Suprapubic skin (tissue), 4 donors: ENCODE data around the gene CCDC69. TPM values are rescaled to one million over a fixed set of nuclear protein-coding genes. Genes with fewer than 3 reads are reported as not detected.

ENCODE experiments used
- DNase-seq, 2 donors: peaks; one replicate each; pipeline ENCODE4 v3.0.0-alpha.2; 2019; ENCODE audit warnings: low spot score in 2 of 2
- H3K27ac ChIP-seq: fragments of 200-600 bp; sonication (generic); one replicate; pipeline ENCODE4 v1.5.1; 2019
- H3K27me3 ChIP-seq: fragments of 200-600 bp; sonication (generic); one replicate; pipeline ENCODE4 v1.5.1; 2019
- H3K36me3 ChIP-seq: fragments of 200-600 bp; sonication (generic); one replicate; pipeline ENCODE4 v1.5.1; 2019
- H3K4me1 ChIP-seq: fragments of 200-600 bp; sonication (generic); one replicate; pipeline ENCODE4 v1.5.1; 2019
- H3K4me3 ChIP-seq: fragments of 200-600 bp; sonication (generic); one replicate; pipeline ENCODE4 v1.5.1; 2019; ENCODE audit warnings: mild to moderate bottlenecking
- H3K9me3 ChIP-seq: fragments of 200-600 bp; sonication (generic); one replicate; pipeline ENCODE4 v1.5.1; 2019
- EP300 ChIP-seq: sonication (generic); formaldehyde crosslinking; IDR thresholded peaks from one replicate; pipeline ENCODE4 v1.6.1; 2017; ENCODE audit warnings: antibody characterized with exemption
- POLR2A ChIP-seq, 2 donors: fragments of 450-650 bp; IDR thresholded peaks; one replicate each; pipeline ENCODE4 v1.6.1; 2017; ENCODE audit warnings: antibody characterized with exemption in 2 of 2, mild to moderate bottlenecking in 2 of 2, moderate library complexity in 2 of 2
- POLR2AphosphoS5 ChIP-seq, 3 donors: sonication (generic); formaldehyde crosslinking; IDR thresholded peaks; one replicate each; pipeline ENCODE4 v1.6.1; 2017; ENCODE audit warnings: antibody characterized with exemption in 3 of 3
- WGBS: methylation state at CpG from one replicate; pipeline ENCODE4 v1.1.5; 2018; 5-methylcytosine and 5-hydroxymethylcytosine counted together
- total RNA-seq, 4 donors: library from RNA; depleted of rRNA; stranded (reverse); fragments of >200 nt; gene quantifications; one replicate each; pipeline ENCODE4 v1.1.0, GENCODE V29; 2016
- TF ChIP-seq, protein P1 (sequence below), 2 donors: fragments of 200-600 bp in 1 of 2; fragments of 450-650 bp in 1 of 2; sonication (generic) in 1 of 2; IDR thresholded peaks; one replicate each; pipeline ENCODE4 v1.5.1; 2016 to 2019; ENCODE audit warnings: antibody characterized with exemption in 2 of 2, mild to moderate bottlenecking in 1 of 2, moderate library complexity in 1 of 2

CCDC69 gene
- total RNA-seq, 4 donors from 2014 or later, result 11.5 to 32.3 (median 26.8) TPM

- Histone ChIP-seq H3K27ac (no peak overlapping the region), H3K9me3 (no peaks in the 10 kb centered on the region), H3K4me1 (peaks cover 19% of the 10 kb centered on the region), H3K4me3 (no peak overlapping the region), H3K27me3 (no peaks in the 10 kb centered on the region), H3K36me3 (no peaks in the 10 kb centered on the region)
- no peak for TF ChIP-seq POLR2A (IDR thresholded peaks at IDR 0.05)
- TF ChIP-seq POLR2AphosphoS5 (IDR thresholded peaks at IDR 0.05), result no peak
- TF ChIP-seq, protein P1, sequence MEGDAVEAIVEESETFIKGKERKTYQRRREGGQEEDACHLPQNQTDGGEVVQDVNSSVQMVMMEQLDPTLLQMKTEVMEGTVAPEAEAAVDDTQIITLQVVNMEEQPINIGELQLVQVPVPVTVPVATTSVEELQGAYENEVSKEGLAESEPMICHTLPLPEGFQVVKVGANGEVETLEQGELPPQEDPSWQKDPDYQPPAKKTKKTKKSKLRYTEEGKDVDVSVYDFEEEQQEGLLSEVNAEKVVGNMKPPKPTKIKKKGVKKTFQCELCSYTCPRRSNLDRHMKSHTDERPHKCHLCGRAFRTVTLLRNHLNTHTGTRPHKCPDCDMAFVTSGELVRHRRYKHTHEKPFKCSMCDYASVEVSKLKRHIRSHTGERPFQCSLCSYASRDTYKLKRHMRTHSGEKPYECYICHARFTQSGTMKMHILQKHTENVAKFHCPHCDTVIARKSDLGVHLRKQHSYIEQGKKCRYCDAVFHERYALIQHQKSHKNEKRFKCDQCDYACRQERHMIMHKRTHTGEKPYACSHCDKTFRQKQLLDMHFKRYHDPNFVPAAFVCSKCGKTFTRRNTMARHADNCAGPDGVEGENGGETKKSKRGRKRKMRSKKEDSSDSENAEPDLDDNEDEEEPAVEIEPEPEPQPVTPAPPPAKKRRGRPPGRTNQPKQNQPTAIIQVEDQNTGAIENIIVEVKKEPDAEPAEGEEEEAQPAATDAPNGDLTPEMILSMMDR (IDR thresholded peaks at IDR 0.05), result no peak
- TF ChIP-seq EP300, result no peak
- 32% methylated on average over 6 of the region's 7 CpGs for WGBS
- no peak for DNase-seq
Measured at GRCh38 chr5:151144922-151145321, 79.0 kb downstream of the CCDC69 start.

- peaks cover 5% of the 10 kb centered on the region for H3K36me3 ChIP-seq
Measured at GRCh38 chr5:151144275-151144674, 79.6 kb downstream of the CCDC69 start.

DNA sequence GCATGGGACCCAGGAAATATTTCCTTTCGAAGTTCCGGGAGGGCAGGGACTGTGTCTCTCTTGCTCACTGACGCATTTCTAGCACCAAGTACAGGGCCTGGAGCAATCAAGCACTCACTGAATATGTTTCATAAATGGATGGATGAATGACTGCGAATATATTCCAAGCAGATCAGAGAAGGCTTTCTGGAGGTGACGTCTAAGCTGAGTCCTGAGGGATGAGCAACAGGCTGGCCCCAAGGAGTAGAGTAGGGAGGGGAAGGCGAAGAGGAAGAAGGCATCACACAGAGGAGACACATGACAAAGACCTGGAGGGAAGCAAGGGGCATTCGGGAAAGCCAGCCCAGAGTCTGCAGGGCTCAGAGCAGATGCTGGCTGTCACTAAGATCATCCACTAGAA lies 80.2 kb downstream of the CCDC69 start:
- H3K27me3 ChIP-seq, result no peaks in the 10 kb centered on the region
- peaks cover 19% of the 10 kb centered on the region for H3K4me1 ChIP-seq
- peaks cover 11% of the 10 kb centered on the region for H3K36me3 ChIP-seq
- no peak overlapping the region for H3K27ac ChIP-seq
- 81% methylated on average over 7 of the region's 7 CpGs for WGBS
- H3K4me3 ChIP-seq, result no peak overlapping the region
- DNase-seq, result no peak
- H3K9me3 ChIP-seq, result no peaks in the 10 kb centered on the region
- TF ChIP-seq POLR2A (IDR thresholded peaks at IDR 0.05), result no peak
- TF ChIP-seq, protein P1 (IDR thresholded peaks at IDR 0.05), result no peak
- no peak for TF ChIP-seq EP300
- TF ChIP-seq POLR2AphosphoS5 (IDR thresholded peaks at IDR 0.05), result no peak

More at GRCh38 chr5:151144275-151144674, 79.6 kb downstream of the CCDC69 start:
- no peak overlapping the region for H3K27ac ChIP-seq
- no peaks in the 10 kb centered on the region for H3K9me3 ChIP-seq
- H3K27me3 ChIP-seq, result no peaks in the 10 kb centered on the region
- WGBS, result 82% methylated on average over 6 of the region's 6 CpGs
- peaks cover 19% of the 10 kb centered on the region for H3K4me1 ChIP-seq
- no peak for DNase-seq
- no peak for TF ChIP-seq POLR2A (IDR thresholded peaks at IDR 0.05)
- TF ChIP-seq, protein P1 (IDR thresholded peaks at IDR 0.05), result no peak
- TF ChIP-seq POLR2AphosphoS5 (IDR thresholded peaks at IDR 0.05), result no peak
- no peak for TF ChIP-seq EP300
- H3K4me3 ChIP-seq, result no peak overlapping the region

DNA sequence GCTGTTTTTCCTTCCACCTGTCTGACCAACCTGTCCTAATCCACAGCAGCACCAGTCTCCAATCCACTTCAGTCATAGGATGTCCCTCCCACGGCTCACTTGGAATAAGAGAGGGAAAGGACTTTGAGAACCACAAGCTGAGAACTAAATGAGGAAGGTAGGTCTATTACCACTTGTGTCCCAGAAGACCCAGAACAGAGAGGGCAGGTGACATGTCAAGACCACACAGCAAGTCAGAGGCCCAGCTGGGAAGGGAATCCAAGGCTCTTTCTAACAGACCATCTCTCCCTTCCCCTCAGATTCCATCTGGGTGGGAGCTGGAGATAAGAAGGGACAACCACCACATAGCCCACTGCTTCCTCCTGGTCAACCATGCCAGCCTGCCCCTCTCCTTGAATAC lies 81.0 kb downstream of the CCDC69 start:
- peaks cover 19% of the 10 kb centered on the region for H3K4me1 ChIP-seq
- DNase-seq, result no peak
- 85% methylated on average over 1 of the region's 1 CpG for WGBS
- H3K36me3 ChIP-seq, result peaks cover 18% of the 10 kb centered on the region
- TF ChIP-seq POLR2AphosphoS5 (IDR thresholded peaks at IDR 0.05), result no peak
- TF ChIP-seq POLR2A (IDR thresholded peaks at IDR 0.05), result no peak
- TF ChIP-seq, protein P1 (IDR thresholded peaks at IDR 0.05), result no peak
- no peak for TF ChIP-seq EP300
- no peak overlapping the region for H3K27ac ChIP-seq
- no peaks in the 10 kb centered on the region for H3K27me3 ChIP-seq
- H3K9me3 ChIP-seq, result no peaks in the 10 kb centered on the region
- no peak overlapping the region for H3K4me3 ChIP-seq

- no peak for DNase-seq
Measured at GRCh38 chr5:151141535-151141934, 82.4 kb downstream of the CCDC69 start.

More at GRCh38 chr5:151141535-151141934, 82.4 kb downstream of the CCDC69 start:
- Histone ChIP-seq H3K27ac (no peak overlapping the region), H3K4me3 (no peak overlapping the region), H3K4me1 (peaks cover 19% of the 10 kb centered on the region), H3K9me3 (no peaks in the 10 kb centered on the region), H3K36me3 (peaks cover 30% of the 10 kb centered on the region), H3K27me3 (no peaks in the 10 kb centered on the region)
- WGBS, result 13% methylated on average over 13 of the region's 15 CpGs
- TF ChIP-seq EP300, result no peak
- no peak for TF ChIP-seq POLR2AphosphoS5 (IDR thresholded peaks at IDR 0.05)
- TF ChIP-seq POLR2A (IDR thresholded peaks at IDR 0.05), result no peak
- TF ChIP-seq, protein P1 (IDR thresholded peaks at IDR 0.05), result no peak
